Suppressor macrophage treated with lipopolysaccharide for 4 hours (primary cell): ENCODE data around the gene FGF2.

ENCODE experiments used
- DNase-seq: peaks from one replicate; pipeline ENCODE4 v3.0.0-alpha.2; 2020

The FGF2 gene

GRCh38 chr4:122946142-122946541 lies 119.5 kb downstream of the FGF2 start:
- no peak for DNase-seq
